HL-60/S4 (cell line): ENCODE results near the gene METTL23.
"Not testable (repeated sequence)": the region's sequence is repeated elsewhere in the genome, so short reads cannot be mapped to it uniquely, and the experiment has no call there.

Experiments used
- in situ Hi-C: fragments of 300-500 bp; cut with MboI; formaldehyde crosslinking; loops from 2 replicates; pipeline ENCODE4 v1.14.3; 2022; ENCODE audit warnings: low sequenced_read_pairs

The METTL23 gene

DNA sequence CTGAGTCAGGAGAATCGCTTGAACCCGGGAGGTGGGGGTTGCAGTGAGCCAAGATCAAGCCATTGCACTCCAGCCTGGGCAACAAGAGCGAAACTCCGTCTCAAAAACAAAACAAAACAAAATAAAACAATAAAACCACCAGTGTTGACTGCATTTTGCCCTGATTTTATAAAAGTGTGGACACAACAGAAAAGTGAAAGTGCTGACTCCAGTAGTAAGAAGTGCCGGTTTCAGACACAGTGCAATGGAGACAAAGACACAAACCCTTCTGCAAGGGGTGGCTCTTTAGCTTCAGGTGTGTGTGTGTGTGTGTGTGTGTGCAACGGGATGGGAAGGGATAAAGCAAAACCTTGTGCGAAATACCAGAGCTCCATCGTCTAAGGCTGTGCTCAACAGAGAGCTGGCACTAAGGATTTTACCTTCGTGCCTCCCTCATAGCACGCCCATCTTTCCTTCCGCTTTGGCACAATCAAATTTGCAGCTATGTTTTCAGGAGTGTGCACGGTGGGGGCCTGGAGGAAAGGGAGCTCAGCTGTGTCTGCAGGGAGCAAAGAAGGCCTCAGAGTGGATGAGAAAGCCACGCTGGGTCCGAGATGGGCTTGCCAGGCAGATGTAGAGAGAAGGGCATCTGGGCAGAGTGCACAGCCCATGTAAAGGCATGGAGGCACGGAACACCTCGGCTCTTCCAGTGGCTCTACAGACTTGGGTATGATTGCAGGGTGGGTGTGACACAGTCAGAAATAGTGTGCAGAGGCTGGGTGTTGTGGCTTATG lies 31.4 kb upstream of the METTL23 start:
- in situ Hi-C loops: no loop called here

GRCh38 chr17:76696763-76697701 lies 29.6 kb upstream of the METTL23 start:
- in situ Hi-C loops: no loop called here

- in situ Hi-C loops: no loop called here
Measured at GRCh38 chr17:76697702-76698465, 28.8 kb upstream of the METTL23 start.

GRCh38 chr17:76698466-76698977 lies 28.1 kb upstream of the METTL23 start:
- in situ Hi-C loops: not testable (repeated sequence)

- in situ Hi-C loops: no loop called here
Measured at GRCh38 chr17:76700270-76700616, 26.4 kb upstream of the METTL23 start.

DNA sequence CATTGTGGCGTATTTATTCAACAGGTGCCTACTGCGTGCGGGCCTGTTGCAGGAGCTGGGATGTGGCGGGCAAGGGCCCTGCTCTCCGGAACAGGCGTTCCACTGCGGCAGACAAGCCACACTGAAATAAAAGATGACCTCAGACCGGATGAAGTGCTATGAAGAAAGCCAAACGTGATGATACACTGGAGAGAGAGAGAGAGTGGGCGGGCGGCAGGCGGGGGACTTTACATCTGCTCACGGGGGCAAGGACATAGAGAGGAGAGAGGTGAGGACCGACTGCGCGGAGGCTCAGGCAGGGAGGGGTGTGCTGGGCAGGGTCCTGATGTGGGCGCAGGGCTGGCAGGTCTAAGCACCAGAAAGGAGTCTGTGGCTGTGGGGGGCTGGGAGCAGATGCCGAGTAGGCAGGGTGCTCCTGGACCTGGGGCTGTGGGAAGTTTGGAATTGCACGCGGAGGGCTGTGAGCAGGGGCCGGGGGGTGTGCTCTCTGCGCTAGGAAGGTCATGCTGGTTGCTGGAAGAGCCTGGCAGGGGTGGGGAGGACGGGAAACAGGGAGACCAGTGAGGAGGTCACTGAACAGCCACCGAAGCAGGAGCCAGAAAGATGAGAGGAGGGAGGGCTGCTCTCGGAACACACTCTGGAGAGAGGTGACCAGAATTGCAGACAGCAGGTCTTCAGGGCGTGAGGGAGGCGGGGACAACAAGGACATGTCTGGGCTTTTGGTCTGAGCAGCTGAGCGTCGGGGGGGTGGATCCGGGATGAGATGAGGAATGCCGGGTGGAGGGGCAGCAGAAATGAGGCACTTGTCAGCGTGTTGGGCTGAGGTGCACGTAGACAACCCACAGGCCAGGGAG lies 25.8 kb upstream of the METTL23 start:
- in situ Hi-C loops: no loop called here

GRCh38 chr17:76701471-76701967 lies 25.1 kb upstream of the METTL23 start:
- in situ Hi-C loops: no loop called here

DNA sequence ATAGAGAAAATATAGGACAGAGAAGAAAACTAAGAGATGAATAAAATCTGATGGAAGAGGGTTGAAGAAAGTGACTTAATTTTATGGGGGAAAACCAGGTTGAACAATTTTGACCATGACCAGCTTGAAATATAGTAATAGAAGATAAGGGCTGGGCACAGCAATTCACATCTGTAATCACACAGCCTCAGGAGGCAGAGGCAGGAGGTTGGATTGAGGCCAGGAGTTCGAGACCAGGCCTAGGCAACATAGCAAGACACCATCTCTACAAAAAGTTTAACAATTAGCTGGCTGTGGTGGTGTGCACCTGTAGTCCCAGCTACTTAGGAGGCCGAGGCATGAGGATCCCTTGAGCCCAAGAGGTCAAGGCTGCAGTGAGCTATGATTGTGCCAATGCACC lies 24.6 kb upstream of the METTL23 start:
- in situ Hi-C loops: no loop called here

GRCh38 chr17:76702941-76703637 lies 23.6 kb upstream of the METTL23 start:
- in situ Hi-C loops: no loop called here

GRCh38 chr17:76704805-76705204 lies 21.8 kb upstream of the METTL23 start:
- in situ Hi-C loops: no loop called here

DNA sequence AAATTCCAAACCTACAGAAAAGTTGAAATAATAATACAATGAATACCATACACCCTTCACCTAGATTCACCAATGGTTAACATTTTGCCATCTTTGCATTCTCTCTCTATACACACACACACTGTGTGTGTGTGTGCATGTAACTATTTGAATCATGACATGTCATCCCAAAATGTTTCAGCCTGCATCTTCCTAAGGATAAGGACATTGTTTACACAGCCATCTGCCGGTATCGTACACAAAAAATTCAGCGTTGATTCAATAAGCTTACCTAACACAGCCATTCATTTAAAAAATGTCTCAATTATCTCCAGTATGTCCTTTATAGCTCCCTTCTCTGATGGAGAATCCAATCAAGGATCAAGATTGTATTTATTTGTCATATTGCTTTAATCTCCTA lies 19.8 kb upstream of the METTL23 start:
- in situ Hi-C loops: no loop called here

GRCh38 chr17:76707985-76708807 lies 18.4 kb upstream of the METTL23 start:
- in situ Hi-C loops: no loop called here

- in situ Hi-C loops: no loop called here
Measured at GRCh38 chr17:76709077-76709950, 17.3 kb upstream of the METTL23 start.

- in situ Hi-C loops: not testable (repeated sequence)
Measured at GRCh38 chr17:76709951-76710862, 16.4 kb upstream of the METTL23 start.

DNA sequence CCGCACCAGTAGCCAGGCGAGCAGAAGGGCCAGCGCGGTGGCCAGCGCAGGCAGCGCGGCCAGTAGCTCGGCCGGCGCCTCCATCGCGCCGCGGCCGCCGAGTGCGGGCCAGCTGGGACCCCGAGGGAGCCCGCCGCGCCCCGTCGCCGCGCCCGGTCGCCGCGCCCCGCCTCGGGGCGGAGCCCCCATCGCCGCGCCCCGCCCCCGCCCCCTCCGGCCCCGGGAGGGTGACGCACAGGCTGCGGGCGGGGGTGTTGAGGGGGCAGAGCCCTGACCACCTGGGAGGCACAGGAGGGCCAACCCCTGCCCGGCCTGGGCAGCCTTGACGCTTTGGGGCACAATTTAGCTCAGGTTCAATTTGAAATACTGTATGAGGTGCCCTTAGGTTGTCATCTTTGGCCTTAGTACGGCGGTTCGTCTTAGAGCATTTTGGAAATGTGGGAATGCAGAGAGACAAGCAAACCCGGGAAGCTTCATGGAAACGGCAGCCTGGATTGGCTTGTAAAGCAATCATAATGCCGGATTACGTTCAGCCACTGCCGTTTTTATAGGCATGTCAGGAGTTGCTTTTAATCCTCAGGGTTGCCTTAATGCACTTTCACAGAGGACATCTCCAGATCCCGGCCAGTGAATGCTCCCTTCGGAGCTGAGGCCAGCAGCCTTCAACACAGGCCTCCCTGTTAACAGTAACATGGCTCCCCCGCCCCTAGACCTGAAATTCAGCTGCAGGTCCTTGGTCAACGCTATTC lies 15.6 kb upstream of the METTL23 start, which contains the start of gene MXRA7:
TSS of gene MXRA7 (minus strand) at position 103 of the 749 bp plus-strand sequence. CDS start at position 84, 19 bp downstream.
- in situ Hi-C loops: no loop called here

DNA sequence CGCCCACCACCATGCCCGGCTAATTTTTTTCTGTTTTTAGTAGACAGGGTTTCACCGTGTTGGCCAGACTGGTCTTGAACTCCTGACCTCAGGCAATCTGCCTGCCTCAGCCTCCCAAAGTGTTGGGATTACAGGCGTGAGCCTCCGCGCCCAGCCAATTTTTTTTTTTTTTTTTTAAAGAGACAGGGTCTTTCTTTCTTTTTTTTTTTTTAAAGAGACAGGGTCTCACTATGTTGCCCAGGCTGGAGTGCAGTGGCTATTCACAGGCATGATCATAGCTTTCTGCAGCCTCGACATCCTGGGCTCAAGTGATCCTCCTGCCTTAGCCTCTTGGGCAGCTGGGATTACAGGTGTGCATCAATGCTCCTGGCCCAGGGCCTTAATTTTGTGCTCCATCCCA lies 14.3 kb upstream of the METTL23 start:
- in situ Hi-C loops: not testable (repeated sequence)
